Mesenchymal stem cell (in vitro differentiated cells and primary cell): ENCODE data around the gene CX3CL1.

ENCODE experiments used
- DNase-seq: peaks from one replicate; pipeline ENCODE4 v3.0.0-alpha.2; 2013
- H2AFZ ChIP-seq: one replicate; pipeline ENCODE4 v1.6.1; 2013; ENCODE audit warnings: low read depth, mild to moderate bottlenecking, control low read depth, inconsistent platforms, low read length, moderate library complexity
- H2AK5ac ChIP-seq: 2 replicates; pipeline ENCODE4 v1.6.1; 2013; ENCODE audit warnings: low read length, moderate library complexity, mild to moderate bottlenecking, inconsistent platforms; ENCODE audit not compliant: severe bottlenecking
- H2BK120ac ChIP-seq: one replicate; pipeline ENCODE4 v1.6.1; 2013; ENCODE audit warnings: low read depth, mild to moderate bottlenecking, inconsistent platforms, low read length, moderate library complexity
- H2BK12ac ChIP-seq, 2 experiments: one replicate each; pipeline ENCODE4 v1.6.1; 2013; ENCODE audit warnings: inconsistent platforms in 2 of 2, low read length in 2 of 2, mild to moderate bottlenecking in 2 of 2, moderate library complexity in 2 of 2, control low read depth in 1 of 2
- H2BK15ac ChIP-seq: one replicate; pipeline ENCODE4 v1.6.1; 2013; ENCODE audit warnings: mild to moderate bottlenecking, low read depth, inconsistent platforms; ENCODE audit not compliant: poor library complexity, severe bottlenecking
- H2BK5ac ChIP-seq: 2 replicates; pipeline ENCODE4 v1.6.1; 2013; ENCODE audit warnings: low read depth, mild to moderate bottlenecking, low read length, control low read depth, inconsistent platforms; ENCODE audit not compliant: poor library complexity, severe bottlenecking
- H3K14ac ChIP-seq, 2 experiments: one replicate each; pipeline ENCODE4 v1.6.1; 2013; ENCODE audit warnings: inconsistent platforms in 2 of 2, low read length in 2 of 2, control low read depth in 1 of 2, mild to moderate bottlenecking in 1 of 2, moderate library complexity in 1 of 2
- H3K18ac ChIP-seq, 2 experiments: one replicate each; pipeline ENCODE4 v1.6.1; 2013; ENCODE audit warnings: inconsistent platforms in 2 of 2, low read length in 2 of 2, control low read depth in 1 of 2, low read depth in 1 of 2, mild to moderate bottlenecking in 1 of 2
- H3K23ac ChIP-seq, 2 experiments: one replicate each; pipeline ENCODE4 v1.6.1; 2013; ENCODE audit warnings: inconsistent platforms in 2 of 2, low read length in 2 of 2, mild to moderate bottlenecking in 2 of 2, moderate library complexity in 2 of 2, control low read depth in 1 of 2
- H3K27ac ChIP-seq: 2 replicates; pipeline ENCODE4 v1.5.1; 2013; ENCODE audit warnings: mild to moderate bottlenecking, moderate library complexity, low read length, control low read depth, inconsistent platforms; ENCODE audit not compliant: poor library complexity, severe bottlenecking
- H3K27me3 ChIP-seq, 2 experiments: 2 replicates each; pipeline versions ENCODE4 v1.6.1 to v1.7.0; 2013; ENCODE audit warnings: low read length in 2 of 2, mild to moderate bottlenecking in 2 of 2, moderate library complexity in 2 of 2, control low read depth in 1 of 2, inconsistent platforms in 1 of 2; ENCODE audit not compliant: control insufficient read depth in 1 of 2, insufficient read depth in 1 of 2
- H3K36me3 ChIP-seq, 2 experiments: 2 replicates each; pipeline versions ENCODE4 v1.6.1 to v1.7.0; 2013; ENCODE audit warnings: low read length in 2 of 2, control low read depth in 1 of 2, inconsistent platforms in 1 of 2, low read depth in 1 of 2, mild to moderate bottlenecking in 1 of 2; ENCODE audit not compliant: insufficient read depth in 2 of 2, control insufficient read depth in 1 of 2
- H3K4ac ChIP-seq, 2 experiments: one replicate each; pipeline ENCODE4 v1.6.1; 2013; ENCODE audit warnings: inconsistent platforms in 2 of 2, low read length in 2 of 2, mild to moderate bottlenecking in 2 of 2, moderate library complexity in 2 of 2, control low read depth in 1 of 2, low read depth in 1 of 2
- H3K4me1 ChIP-seq: 2 replicates; pipeline ENCODE4 v1.6.1; 2013; ENCODE audit warnings: low read depth, low read length, control low read depth; ENCODE audit not compliant: control insufficient read depth, insufficient read depth
- H3K4me2 ChIP-seq: 2 replicates; pipeline ENCODE4 v1.6.1; 2013; ENCODE audit warnings: low read length, mild to moderate bottlenecking, inconsistent platforms; ENCODE audit not compliant: poor library complexity, severe bottlenecking
- H3K4me3 ChIP-seq, 2 experiments: 2 replicates each; pipeline versions ENCODE4 v1.5.1 to v1.7.0; 2013; ENCODE audit warnings: low read length in 2 of 2, mild to moderate bottlenecking in 2 of 2, control low read depth in 1 of 2, low read depth in 1 of 2; ENCODE audit not compliant: insufficient read depth in 1 of 2
- H3K79me1 ChIP-seq: replicated peaks from 2 replicates; pipeline ENCODE4 v1.6.1; 2013; ENCODE audit warnings: mild to moderate bottlenecking, control low read depth, low read length, inconsistent platforms; ENCODE audit not compliant: poor library complexity, severe bottlenecking
- H3K9ac ChIP-seq: 2 replicates; pipeline ENCODE4 v1.7.0; 2013; ENCODE audit warnings: mild to moderate bottlenecking, low read length, moderate library complexity
- H3K9me3 ChIP-seq: 2 replicates; pipeline ENCODE4 v1.7.0; 2013; ENCODE audit warnings: mild to moderate bottlenecking, low read length; ENCODE audit not compliant: control insufficient read depth
- H4K8ac ChIP-seq: one replicate; pipeline ENCODE4 v1.6.1; 2013; ENCODE audit warnings: inconsistent platforms, mild to moderate bottlenecking, low read length, moderate library complexity
- H4K91ac ChIP-seq: one replicate; pipeline ENCODE4 v1.6.1; 2013; ENCODE audit warnings: mild to moderate bottlenecking, low read length, inconsistent platforms
- WGBS: methylation state at CpG from one replicate; pipeline ENCODE4 v1.1.7; 2013; ENCODE audit warnings: mixed read lengths; 5-methylcytosine and 5-hydroxymethylcytosine counted together

The CX3CL1 gene

GRCh38 chr16:57345021-57345420 is 27.3 kb upstream of the CX3CL1 start:
- peaks cover 4% of the 10 kb centered on the region for H3K4me1 ChIP-seq
- H2BK5ac ChIP-seq = no peak overlapping the region
- no peak overlapping the region for H3K4me3 ChIP-seq
- no peak overlapping the region for H3K14ac ChIP-seq
- no peak overlapping the region for H4K8ac ChIP-seq
- no peak overlapping the region for H2BK12ac ChIP-seq
- H3K4ac ChIP-seq = no peak overlapping the region
- H2AK5ac ChIP-seq = no peak overlapping the region
- no peak overlapping the region for H3K9ac ChIP-seq
- no peak overlapping the region for H3K23ac ChIP-seq
- no peak overlapping the region for H2AFZ ChIP-seq
- no peak overlapping the region for H4K91ac ChIP-seq
- H3K18ac ChIP-seq = no peak overlapping the region
- H3K9me3 ChIP-seq = peaks cover 11% of the 10 kb centered on the region
- DNase-seq = no peak
- no peak overlapping the region for H2BK15ac ChIP-seq
- no peak overlapping the region for H3K27ac ChIP-seq
- H3K36me3 ChIP-seq = no peaks in the 10 kb centered on the region
- H3K4me2 ChIP-seq = no peak overlapping the region
- H2BK120ac ChIP-seq = no peak overlapping the region
- H3K79me1 ChIP-seq = no peaks in the 10 kb centered on the region
- peaks cover 32 to 42% of the 10 kb centered on the region in 2 experiments for H3K27me3 ChIP-seq
- 71% methylated on average over 2 of the region's 2 CpGs for WGBS

GRCh38 chr16:57345666-57346204 is 26.6 kb upstream of the CX3CL1 start:
- Histone ChIP-seq H3K4ac (no peak overlapping the region), H4K8ac (no peak overlapping the region), H2BK15ac (no peak overlapping the region), H3K9me3 (peaks cover 11% of the 10 kb centered on the region), H2AFZ (no peak overlapping the region), H3K23ac (no peak overlapping the region), H3K36me3 (no peaks in the 10 kb centered on the region), H3K4me2 (no peak overlapping the region), H3K9ac (no peak overlapping the region), H2BK5ac (no peak overlapping the region), H3K18ac (no peak overlapping the region), H4K91ac (no peak overlapping the region), H2AK5ac (no peak overlapping the region), H3K14ac (peak overlapping the region in 1 of 2 experiments; percentile 36), H3K27me3 (peaks cover 34 to 48% of the 10 kb centered on the region in 2 experiments), H2BK120ac (no peak overlapping the region), H3K79me1 (no peaks in the 10 kb centered on the region), H3K4me1 (peaks cover 4% of the 10 kb centered on the region), H2BK12ac (no peak overlapping the region), H3K4me3 (no peak overlapping the region), H3K27ac (no peak overlapping the region)
- 100% methylated on average over 1 of the region's 3 CpGs for WGBS
- DNase-seq = no peak

GRCh38 chr16:57347858-57348257 is 24.4 kb upstream of the CX3CL1 start:
- no peaks in the 10 kb centered on the region for H3K79me1 ChIP-seq
- H3K18ac ChIP-seq = no peak overlapping the region
- H3K23ac ChIP-seq = no peak overlapping the region
- no peak overlapping the region for H2BK12ac ChIP-seq
- H4K91ac ChIP-seq = no peak overlapping the region
- no peak overlapping the region for H2AK5ac ChIP-seq
- no peak overlapping the region for H2BK5ac ChIP-seq
- H2BK120ac ChIP-seq = no peak overlapping the region
- no peak for DNase-seq
- H3K14ac ChIP-seq = no peak overlapping the region
- H3K27ac ChIP-seq = no peak overlapping the region
- no peak overlapping the region for H4K8ac ChIP-seq
- H3K9ac ChIP-seq = no peak overlapping the region
- no peaks in the 10 kb centered on the region for H3K4me1 ChIP-seq
- 84% methylated on average over 5 of the region's 6 CpGs for WGBS
- no peak overlapping the region for H2BK15ac ChIP-seq
- no peak overlapping the region for H3K4me3 ChIP-seq
- H3K4ac ChIP-seq = no peak overlapping the region
- H3K27me3 ChIP-seq = peaks cover 38 to 58% of the 10 kb centered on the region in 2 experiments
- H3K4me2 ChIP-seq = no peak overlapping the region
- H3K9me3 ChIP-seq = peaks cover 11% of the 10 kb centered on the region
- no peak overlapping the region for H2AFZ ChIP-seq
- H3K36me3 ChIP-seq = no peaks in the 10 kb centered on the region

- no peaks in the 10 kb centered on the region for H3K36me3 ChIP-seq
- H3K27ac ChIP-seq = no peak overlapping the region
- no peak overlapping the region for H2BK5ac ChIP-seq
- no peak overlapping the region for H2AK5ac ChIP-seq
- H3K9me3 ChIP-seq = peaks cover 11% of the 10 kb centered on the region
- H3K79me1 ChIP-seq = no peaks in the 10 kb centered on the region
- H2BK15ac ChIP-seq = no peak overlapping the region
- H3K4me1 ChIP-seq = no peaks in the 10 kb centered on the region
- no peak overlapping the region for H2AFZ ChIP-seq
- no peak overlapping the region for H3K14ac ChIP-seq
- no peak overlapping the region for H3K4me2 ChIP-seq
- DNase-seq = no peak
- no peak overlapping the region for H3K4ac ChIP-seq
- no peak overlapping the region for H3K4me3 ChIP-seq
- no peak overlapping the region for H3K23ac ChIP-seq
- H2BK12ac ChIP-seq = no peak overlapping the region
- no peak overlapping the region for H3K9ac ChIP-seq
- no peak overlapping the region for H4K8ac ChIP-seq
- 96% methylated on average over 2 of the region's 2 CpGs for WGBS
- no peak overlapping the region for H2BK120ac ChIP-seq
- no peak overlapping the region for H3K18ac ChIP-seq
- peaks cover 36 to 55% of the 10 kb centered on the region in 2 experiments for H3K27me3 ChIP-seq
- H4K91ac ChIP-seq = no peak overlapping the region
Observed at GRCh38 chr16:57348327-57348726, 24.0 kb upstream of the CX3CL1 start.
